CD4-positive, alpha-beta T cell (primary cell): ENCODE data around the gene TRIM66. TPM values are rescaled to one million over a fixed set of nuclear protein-coding genes. Genes with fewer than 3 reads are reported as not detected.

Source experiments
- ATAC-seq: fragments of 200-7000 bp; cut with Tn5 transposase; one replicate; pipeline ENCODE4 v1.10.0; 2022; ENCODE audit warnings: mild to moderate bottlenecking; ENCODE audit not compliant: poor library complexity
- CTCF ChIA-PET: fragments of 350-600 bp; sonication (Branson Sonifier 250); formaldehyde crosslinking; loops from one replicate; lab custom pipeline; 2021; ENCODE audit warnings: antibody characterized with exemption, inconsistent platforms; lab: Charles Lee
- POLR2A ChIA-PET: fragments of 350-600 bp; sonication (Branson Sonifier 250); formaldehyde crosslinking; loops from one replicate; lab custom pipeline; 2021; ENCODE audit warnings: antibody characterized with exemption, inconsistent platforms; lab: Charles Lee
- DNase-seq, 14 experiments: peaks; one replicate each; pipeline ENCODE4 v3.0.0-alpha.2; 2013 to 2020; ENCODE audit warnings: mixed read lengths in 2 of 14
- H3K27ac ChIP-seq, 2 donors: one replicate each; pipeline versions ENCODE4 v1.5.1 to v1.7.0; 2013; ENCODE audit warnings: low read length in 2 of 2, low read depth in 1 of 2, mild to moderate bottlenecking in 1 of 2
- H3K27me3 ChIP-seq, 2 experiments: 1 replicate in 1 of 2; 2 replicates in 1 of 2; pipeline versions ENCODE4 v1.6.1 to v1.7.0; 2013; ENCODE audit warnings: low read length in 2 of 2, control low read depth in 1 of 2, mild to moderate bottlenecking in 1 of 2, moderate library complexity in 1 of 2; ENCODE audit not compliant: insufficient read depth in 2 of 2, control insufficient read depth in 1 of 2
- H3K36me3 ChIP-seq: one replicate; pipeline ENCODE4 v1.6.1; 2013; ENCODE audit warnings: low read length, control low read depth; ENCODE audit not compliant: insufficient read depth
- H3K4me1 ChIP-seq: one replicate; pipeline ENCODE4 v1.6.1; 2013; ENCODE audit warnings: low read length, control low read depth; ENCODE audit not compliant: insufficient read depth
- H3K4me3 ChIP-seq: one replicate; pipeline ENCODE4 v1.5.1; 2013; ENCODE audit warnings: mild to moderate bottlenecking, low read length, moderate library complexity
- H3K9me3 ChIP-seq, 2 experiments: 1 replicate in 1 of 2; 2 replicates in 1 of 2; pipeline versions ENCODE4 v1.6.1 to v1.7.0; 2013; ENCODE audit warnings: low read length in 2 of 2, mild to moderate bottlenecking in 2 of 2, control low read depth in 1 of 2, moderate library complexity in 1 of 2; ENCODE audit not compliant: control insufficient read depth in 1 of 2, insufficient read depth in 1 of 2
- H3K27ac Mint-ChIP-seq: one replicate; pipeline ENCODE4 v1.8.0; 2020; ENCODE audit warnings: mixed read lengths
- H3K27me3 Mint-ChIP-seq: one replicate; pipeline ENCODE4 v1.8.0; 2021; ENCODE audit warnings: mixed read lengths
- H3K36me3 Mint-ChIP-seq: one replicate; pipeline ENCODE4 v1.8.0; 2021; ENCODE audit warnings: low read depth, mixed read lengths
- H3K4me1 Mint-ChIP-seq: one replicate; pipeline ENCODE4 v1.8.0; 2021; ENCODE audit warnings: low read depth, mixed read lengths
- H3K4me3 Mint-ChIP-seq: one replicate; pipeline ENCODE4 v1.8.0; 2020; ENCODE audit warnings: mild to moderate bottlenecking, mixed read lengths
- H3K9me3 Mint-ChIP-seq: one replicate; pipeline ENCODE4 v1.8.0; 2020; ENCODE audit warnings: mixed read lengths
- CTCF ChIP-seq: fragments of 200-600 bp; IDR thresholded peaks from one replicate; pipeline ENCODE4 v1.8.0; 2022; ENCODE audit warnings: antibody characterized with exemption, mild to moderate bottlenecking
- intact Hi-C, 2 experiments: fragments of 100-400 bp; cut with DNase I in 1 of 2; cut with micrococcal nuclease in 1 of 2; formaldehyde crosslinking; loops; one replicate each; pipeline versions ENCODE4 v1.15.1 to v1.9.0; 2023 to 2025; cut with DNase I, micrococcal nuclease
- total RNA-seq, 174 experiments: library from RNA in 2 of 174; stranded (reverse) in 2 of 174; gene quantifications; one replicate each; pipeline ENCODE4 v1.2.3 and lab custom pipeline; 2021 to 2026

The TRIM66 gene
- total RNA-seq, 2 experiments from 2014 or later, result 6.8 to 9.8 TPM

- no peak for DNase-seq
- Mint-ChIP-seq H3K9me3 (no peaks in the 10 kb centered on the region), H3K4me3 (peak overlapping the region; percentile 73), H3K27ac (no peak overlapping the region), H3K4me1 (peaks cover 9% of the 10 kb centered on the region), H3K36me3 (no peaks in the 10 kb centered on the region), H3K27me3 (peaks cover 80% of the 10 kb centered on the region)
- intact Hi-C loops, result no loop called here
- Histone ChIP-seq H3K27ac (no peak overlapping the region), H3K27me3 (peaks cover 31 to 44% of the 10 kb centered on the region in 2 experiments), H3K4me1 (peaks cover 10% of the 10 kb centered on the region), H3K36me3 (no peaks in the 10 kb centered on the region), H3K9me3 (peaks cover 0 to 5% of the 10 kb centered on the region in 2 experiments), H3K4me3 (peak overlapping the region; percentile 24)
- POLR2A ChIA-PET, result no interaction called here
- CTCF ChIA-PET, result no interaction called here
- no peak for ATAC-seq
- TF ChIP-seq CTCF, result no peak
Observed at GRCh38 chr11:8593455-8593854, 89.0 kb downstream of the TRIM66 start.

- CTCF ChIA-PET, result no interaction called here
Observed at GRCh38 chr11:8587915-8588314, 94.5 kb downstream of the TRIM66 start.

GRCh38 chr11:8586805-8587204 lies 95.7 kb downstream of the TRIM66 start:
- DNase-seq (no peak), ATAC-seq (no peak)
- H3K9me3 ChIP-seq, result peaks cover 0 to 6% of the 10 kb centered on the region in 2 experiments
- Mint-ChIP-seq H3K4me1 (no peaks in the 10 kb centered on the region), H3K4me3 (no peak overlapping the region), H3K27ac (no peak overlapping the region), H3K9me3 (peaks cover 3% of the 10 kb centered on the region), H3K36me3 (no peaks in the 10 kb centered on the region), H3K27me3 (peaks cover 45% of the 10 kb centered on the region)
- no peak overlapping the region for H3K4me3 ChIP-seq
- TF ChIP-seq CTCF, result no peak
- no peaks in the 10 kb centered on the region for H3K4me1 ChIP-seq
- POLR2A ChIA-PET, result no interaction called here
- H3K27ac ChIP-seq, result no peak overlapping the region
- peaks cover 3 to 13% of the 10 kb centered on the region in 2 experiments for H3K27me3 ChIP-seq
- CTCF ChIA-PET, result no interaction called here
- H3K36me3 ChIP-seq, result no peaks in the 10 kb centered on the region
- intact Hi-C loops, result no loop called here

More at GRCh38 chr11:8587915-8588314, 94.5 kb downstream of the TRIM66 start:
- no peaks in the 10 kb centered on the region for H3K4me1 ChIP-seq
- Mint-ChIP-seq H3K27me3 (peaks cover 54% of the 10 kb centered on the region), H3K4me1 (peaks cover 2% of the 10 kb centered on the region), H3K9me3 (peaks cover 3% of the 10 kb centered on the region), H3K36me3 (no peaks in the 10 kb centered on the region), H3K4me3 (no peak overlapping the region), H3K27ac (no peak overlapping the region)
- H3K9me3 ChIP-seq, result peaks cover 0 to 6% of the 10 kb centered on the region in 2 experiments
- DNase-seq, result no peak
- POLR2A ChIA-PET, result no interaction called here
- intact Hi-C loops, result no loop called here
- ATAC-seq, result no peak
- TF ChIP-seq CTCF, result no peak
- H3K27ac ChIP-seq, result no peak overlapping the region
- H3K36me3 ChIP-seq, result no peaks in the 10 kb centered on the region
- H3K27me3 ChIP-seq, result peaks cover 8 to 23% of the 10 kb centered on the region in 2 experiments
- no peak overlapping the region for H3K4me3 ChIP-seq
